CD4-positive, alpha-beta T cell treated with Interferon alpha-2 for 1 hour (primary cell): ENCODE data around the gene RBM19.

Experiments used
- DNase-seq, 2 donors: peaks; one replicate each; pipeline ENCODE4 v3.0.0-alpha.2; 2020 to 2022

RBM19 gene

DNA sequence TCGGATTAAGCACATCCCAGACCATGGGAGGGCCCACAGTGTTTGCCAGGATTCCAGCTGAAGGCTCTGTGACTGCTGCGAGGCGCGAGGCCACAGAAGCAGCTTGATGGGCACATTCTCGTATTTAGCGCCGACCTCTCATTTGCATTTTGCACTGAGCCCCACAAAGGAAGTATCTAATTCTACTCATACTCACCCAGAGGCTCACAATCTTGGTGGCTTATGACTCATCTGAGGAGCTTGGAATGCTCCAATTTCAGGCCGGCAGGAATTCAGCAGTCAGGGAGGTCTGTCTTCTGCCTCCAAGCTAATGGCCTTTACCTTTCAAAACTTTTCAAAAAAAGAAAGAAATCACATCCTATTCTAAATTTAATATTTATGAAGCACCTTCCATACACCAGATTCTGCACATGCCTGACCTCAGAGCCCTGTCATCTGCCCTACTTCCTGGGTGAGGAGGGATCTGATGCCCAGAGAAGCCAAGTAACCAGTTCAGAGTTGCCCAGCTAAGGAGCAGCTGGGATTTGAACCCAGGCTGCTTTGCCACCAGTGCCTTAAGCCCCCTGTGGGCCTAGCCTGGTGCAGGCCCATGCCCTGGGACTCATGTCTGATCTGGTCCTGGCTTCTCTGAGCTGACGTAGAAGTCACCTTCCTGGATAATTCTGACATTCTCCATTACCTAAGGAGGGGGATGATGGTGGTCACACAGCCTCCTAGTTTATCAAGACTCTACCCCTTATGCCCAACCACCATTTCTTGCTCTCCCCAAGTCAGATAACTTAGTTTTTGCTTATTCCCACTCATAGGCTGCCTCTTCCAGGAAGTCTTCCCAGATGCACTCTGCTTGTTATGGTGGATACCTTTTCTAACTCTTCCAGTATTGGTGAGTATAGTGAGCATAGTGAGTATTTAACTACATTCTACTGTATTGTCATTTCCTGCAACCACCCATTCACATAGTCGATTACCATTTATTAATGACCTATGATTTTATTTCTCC lies 198.9 kb downstream of the RBM19 start:
- DNase-seq, result no peak
